Liver (tissue), 9 donors: ENCODE data around the gene CSMD2. TPM values are rescaled to one million over a fixed set of nuclear protein-coding genes. Genes with fewer than 3 reads are reported as not detected.

ENCODE experiments used
- DNase-seq: peaks from one replicate; pipeline ENCODE4 v3.0.0-alpha.2; 2017; ENCODE audit warnings: low spot score
- H3K27ac ChIP-seq, 2 donors: one replicate each; pipeline ENCODE4 v1.7.0; 2013; ENCODE audit warnings: inconsistent platforms in 2 of 2, low read length in 2 of 2, control low read depth in 1 of 2, low read depth in 1 of 2, mild to moderate bottlenecking in 1 of 2
- H3K27me3 ChIP-seq, 4 donors: one replicate each; pipeline versions ENCODE4 v1.6.1 to v1.7.0; 2013; ENCODE audit warnings: low read length in 3 of 4, inconsistent platforms in 1 of 4, mild to moderate bottlenecking in 1 of 4, moderate library complexity in 1 of 4; ENCODE audit not compliant: control insufficient read depth in 4 of 4, insufficient read depth in 4 of 4
- H3K36me3 ChIP-seq, 4 donors: one replicate each; pipeline versions ENCODE4 v1.6.1 to v1.7.0; 2013; ENCODE audit warnings: low read length in 3 of 4, mild to moderate bottlenecking in 3 of 4, low read depth in 1 of 4, moderate library complexity in 1 of 4; ENCODE audit not compliant: control insufficient read depth in 4 of 4, insufficient read depth in 3 of 4
- H3K4me1 ChIP-seq, 4 donors: one replicate each; pipeline versions ENCODE4 v1.6.1 to v1.7.0; 2013; ENCODE audit warnings: low read length in 3 of 4, mild to moderate bottlenecking in 3 of 4, moderate library complexity in 1 of 4; ENCODE audit not compliant: control insufficient read depth in 4 of 4, insufficient read depth in 4 of 4
- H3K4me3 ChIP-seq, 3 donors: one replicate each; pipeline versions ENCODE4 v1.6.1 to v1.7.0; 2013; ENCODE audit warnings: low read length in 3 of 3, control low read depth in 1 of 3, low read depth in 1 of 3, mild to moderate bottlenecking in 1 of 3
- H3K9ac ChIP-seq, 2 donors: one replicate each; pipeline ENCODE4 v1.7.0; 2013; ENCODE audit warnings: low read length in 2 of 2, mild to moderate bottlenecking in 2 of 2, moderate library complexity in 2 of 2, control low read depth in 1 of 2, low read depth in 1 of 2
- H3K9me3 ChIP-seq, 4 donors: one replicate each; pipeline versions ENCODE4 v1.6.1 to v1.7.0; 2013; ENCODE audit warnings: low read length in 3 of 4; ENCODE audit not compliant: control insufficient read depth in 4 of 4
- EGR1 ChIP-seq, 2 donors: IDR thresholded peaks; 2 replicates each; pipeline ENCODE4 v1.6.1; 2016 to 2018; ENCODE audit warnings: antibody characterized with exemption in 2 of 2, low read depth in 2 of 2
- FOXA1 ChIP-seq: IDR thresholded peaks from 2 replicates; pipeline ENCODE4 v1.6.1; 2016; ENCODE audit warnings: antibody characterized with exemption
- FOXA2 ChIP-seq: IDR thresholded peaks from 2 replicates; pipeline ENCODE4 v1.6.1; 2016; ENCODE audit warnings: antibody characterized with exemption
- GABPA ChIP-seq, 2 donors: IDR thresholded peaks in 1 of 2; conservative IDR thresholded peaks in 1 of 2; 2 replicates each; pipeline ENCODE4 v1.6.1; 2016; ENCODE audit warnings: antibody characterized with exemption in 2 of 2, mild to moderate bottlenecking in 1 of 2, moderate library complexity in 1 of 2
- HNF4A ChIP-seq, 2 donors: conservative IDR thresholded peaks; 2 replicates each; pipeline ENCODE4 v1.6.1; 2016; ENCODE audit warnings: antibody characterized with exemption in 2 of 2, mild to moderate bottlenecking in 2 of 2
- HNF4G ChIP-seq: IDR thresholded peaks from 2 replicates; pipeline ENCODE4 v1.6.1; 2016; ENCODE audit warnings: antibody characterized with exemption
- JUND ChIP-seq, 2 donors: IDR thresholded peaks; 2 replicates each; pipeline ENCODE4 v1.6.1; 2016; ENCODE audit warnings: antibody characterized with exemption in 2 of 2
- NR2F2 ChIP-seq: IDR thresholded peaks from 2 replicates; pipeline ENCODE4 v1.6.1; 2016; ENCODE audit warnings: antibody characterized with exemption
- RAD21 ChIP-seq, 2 donors: IDR thresholded peaks; 2 replicates each; pipeline ENCODE4 v1.6.1; 2016; ENCODE audit warnings: antibody characterized with exemption in 2 of 2, mild to moderate bottlenecking in 2 of 2
- RXRA ChIP-seq, 2 donors: IDR thresholded peaks; 2 replicates each; pipeline ENCODE4 v1.6.1; 2017 to 2018; ENCODE audit warnings: antibody characterized with exemption in 2 of 2, mild to moderate bottlenecking in 1 of 2
- SP1 ChIP-seq: IDR thresholded peaks from 2 replicates; pipeline ENCODE4 v1.6.1; 2018; ENCODE audit warnings: antibody characterized with exemption, mild to moderate bottlenecking
- TAF1 ChIP-seq: conservative IDR thresholded peaks from 2 replicates; pipeline ENCODE4 v1.6.1; 2016; ENCODE audit warnings: antibody characterized with exemption, mild to moderate bottlenecking
- YY1 ChIP-seq: IDR thresholded peaks from 2 replicates; pipeline ENCODE4 v1.6.1; 2016; ENCODE audit warnings: antibody characterized with exemption, mild to moderate bottlenecking
- WGBS: extraction: QIAGEN DNeasy Blood & Tissue Kit; methylation state at CpG from one replicate; pipeline ENCODE4 v1.1.7; 2013; 5-methylcytosine and 5-hydroxymethylcytosine counted together
- polyA plus RNA-seq, 2 donors: library from polyadenylated mRNA; stranded (reverse) in 1 of 2; unstranded in 1 of 2; fragments of 200-250 nt in 1 of 2; fragments of >200 nt in 1 of 2; fragmentation: Nextera tagmentation in 1 of 2; extraction: Ambion mirVana in 1 of 2; gene quantifications; one replicate each; pipeline versions ENCODE4 v1.2.1 to v1.2.3, GENCODE V29; 2013 to 2015
- total RNA-seq, 2 donors: library from RNA; depleted of rRNA; stranded (reverse); fragments of >200 nt; gene quantifications; one replicate each; pipeline ENCODE4 v1.2.3, GENCODE V29; 2014
- TF ChIP-seq, protein P1 (sequence below): IDR thresholded peaks from 2 replicates; pipeline ENCODE4 v1.6.1; 2016; ENCODE audit warnings: antibody characterized with exemption, mild to moderate bottlenecking
- TF ChIP-seq, protein P2 (sequence below): IDR thresholded peaks from 2 replicates; pipeline ENCODE4 v1.6.1; 2016; ENCODE audit warnings: antibody characterized with exemption
- TF ChIP-seq, protein P3 (sequence below): fragments of 150-350 bp; IDR thresholded peaks from 2 replicates; pipeline ENCODE4 v1.5.1; 2017; ENCODE audit warnings: improper control_type of control experiment, low read depth, low read length; ENCODE audit not compliant: missing input control
- TF ChIP-seq, protein P4 (sequence below): IDR thresholded peaks from 2 replicates; pipeline ENCODE4 v1.6.1; 2016; ENCODE audit warnings: antibody characterized with exemption
- TF ChIP-seq, protein P5 (sequence below): IDR thresholded peaks from 2 replicates; pipeline ENCODE4 v1.6.1; 2016; ENCODE audit warnings: antibody characterized with exemption
- donor health status: healthy.
- donor health status: healthy.
- donor health status: healthy.
- donor health status: healthy.
- donor health status: healthy.

CSMD2 gene
- total and polyA plus RNA-seq, 4 donors, result 0.08 to 0.09 TPM; not detected in 2

DNA sequence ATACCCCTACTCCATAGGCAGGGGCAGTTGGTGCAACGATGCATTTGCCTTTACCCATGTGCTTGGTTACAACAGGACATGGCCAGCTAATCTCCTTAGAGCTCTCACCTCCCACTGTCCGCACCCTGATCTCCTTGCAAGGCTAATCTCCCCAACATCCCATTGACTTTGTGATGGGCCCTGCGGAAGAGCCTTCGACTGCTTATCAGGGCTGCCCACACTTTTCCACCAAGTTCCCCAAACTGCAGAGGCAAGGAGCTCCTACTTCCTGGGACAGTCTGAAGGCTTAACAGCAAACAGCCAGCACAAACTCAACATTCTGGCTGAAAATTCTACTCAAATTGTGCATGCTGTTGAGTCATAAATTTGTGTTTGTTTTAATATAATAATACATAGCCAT, 47.6 kb upstream of the CSMD2 start:
- DNase-seq, result no peak
- Histone ChIP-seq H3K27me3 (peaks cover 0 to 3% (median 0%) of the 10 kb centered on the region in 4 donors), H3K36me3 (no peaks in the 10 kb centered on the region), H3K9me3 (no peaks in the 10 kb centered on the region), H3K4me1 (no peaks in the 10 kb centered on the region), H3K9ac (no peak overlapping the region), H3K27ac (no peak overlapping the region), H3K4me3 (no peak overlapping the region)
- no peak for TF ChIP-seq HNF4G
- TF ChIP-seq, protein P1, sequence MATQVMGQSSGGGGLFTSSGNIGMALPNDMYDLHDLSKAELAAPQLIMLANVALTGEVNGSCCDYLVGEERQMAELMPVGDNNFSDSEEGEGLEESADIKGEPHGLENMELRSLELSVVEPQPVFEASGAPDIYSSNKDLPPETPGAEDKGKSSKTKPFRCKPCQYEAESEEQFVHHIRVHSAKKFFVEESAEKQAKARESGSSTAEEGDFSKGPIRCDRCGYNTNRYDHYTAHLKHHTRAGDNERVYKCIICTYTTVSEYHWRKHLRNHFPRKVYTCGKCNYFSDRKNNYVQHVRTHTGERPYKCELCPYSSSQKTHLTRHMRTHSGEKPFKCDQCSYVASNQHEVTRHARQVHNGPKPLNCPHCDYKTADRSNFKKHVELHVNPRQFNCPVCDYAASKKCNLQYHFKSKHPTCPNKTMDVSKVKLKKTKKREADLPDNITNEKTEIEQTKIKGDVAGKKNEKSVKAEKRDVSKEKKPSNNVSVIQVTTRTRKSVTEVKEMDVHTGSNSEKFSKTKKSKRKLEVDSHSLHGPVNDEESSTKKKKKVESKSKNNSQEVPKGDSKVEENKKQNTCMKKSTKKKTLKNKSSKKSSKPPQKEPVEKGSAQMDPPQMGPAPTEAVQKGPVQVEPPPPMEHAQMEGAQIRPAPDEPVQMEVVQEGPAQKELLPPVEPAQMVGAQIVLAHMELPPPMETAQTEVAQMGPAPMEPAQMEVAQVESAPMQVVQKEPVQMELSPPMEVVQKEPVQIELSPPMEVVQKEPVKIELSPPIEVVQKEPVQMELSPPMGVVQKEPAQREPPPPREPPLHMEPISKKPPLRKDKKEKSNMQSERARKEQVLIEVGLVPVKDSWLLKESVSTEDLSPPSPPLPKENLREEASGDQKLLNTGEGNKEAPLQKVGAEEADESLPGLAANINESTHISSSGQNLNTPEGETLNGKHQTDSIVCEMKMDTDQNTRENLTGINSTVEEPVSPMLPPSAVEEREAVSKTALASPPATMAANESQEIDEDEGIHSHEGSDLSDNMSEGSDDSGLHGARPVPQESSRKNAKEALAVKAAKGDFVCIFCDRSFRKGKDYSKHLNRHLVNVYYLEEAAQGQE, result no peak
- TF ChIP-seq NR2F2, result no peak
- TF ChIP-seq RXRA (IDR thresholded peaks at IDR 0.05), result no peak
- no peak for TF ChIP-seq JUND (IDR thresholded peaks at IDR 0.05)
- TF ChIP-seq, protein P2, sequence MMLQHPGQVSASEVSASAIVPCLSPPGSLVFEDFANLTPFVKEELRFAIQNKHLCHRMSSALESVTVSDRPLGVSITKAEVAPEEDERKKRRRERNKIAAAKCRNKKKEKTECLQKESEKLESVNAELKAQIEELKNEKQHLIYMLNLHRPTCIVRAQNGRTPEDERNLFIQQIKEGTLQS, result no peak
- TF ChIP-seq EGR1 (IDR thresholded peaks at IDR 0.05; ENCODE audit: low read depth in 2 of 2), result no peak
- TF ChIP-seq, protein P3, sequence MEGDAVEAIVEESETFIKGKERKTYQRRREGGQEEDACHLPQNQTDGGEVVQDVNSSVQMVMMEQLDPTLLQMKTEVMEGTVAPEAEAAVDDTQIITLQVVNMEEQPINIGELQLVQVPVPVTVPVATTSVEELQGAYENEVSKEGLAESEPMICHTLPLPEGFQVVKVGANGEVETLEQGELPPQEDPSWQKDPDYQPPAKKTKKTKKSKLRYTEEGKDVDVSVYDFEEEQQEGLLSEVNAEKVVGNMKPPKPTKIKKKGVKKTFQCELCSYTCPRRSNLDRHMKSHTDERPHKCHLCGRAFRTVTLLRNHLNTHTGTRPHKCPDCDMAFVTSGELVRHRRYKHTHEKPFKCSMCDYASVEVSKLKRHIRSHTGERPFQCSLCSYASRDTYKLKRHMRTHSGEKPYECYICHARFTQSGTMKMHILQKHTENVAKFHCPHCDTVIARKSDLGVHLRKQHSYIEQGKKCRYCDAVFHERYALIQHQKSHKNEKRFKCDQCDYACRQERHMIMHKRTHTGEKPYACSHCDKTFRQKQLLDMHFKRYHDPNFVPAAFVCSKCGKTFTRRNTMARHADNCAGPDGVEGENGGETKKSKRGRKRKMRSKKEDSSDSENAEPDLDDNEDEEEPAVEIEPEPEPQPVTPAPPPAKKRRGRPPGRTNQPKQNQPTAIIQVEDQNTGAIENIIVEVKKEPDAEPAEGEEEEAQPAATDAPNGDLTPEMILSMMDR, result no peak
- TF ChIP-seq, protein P4, sequence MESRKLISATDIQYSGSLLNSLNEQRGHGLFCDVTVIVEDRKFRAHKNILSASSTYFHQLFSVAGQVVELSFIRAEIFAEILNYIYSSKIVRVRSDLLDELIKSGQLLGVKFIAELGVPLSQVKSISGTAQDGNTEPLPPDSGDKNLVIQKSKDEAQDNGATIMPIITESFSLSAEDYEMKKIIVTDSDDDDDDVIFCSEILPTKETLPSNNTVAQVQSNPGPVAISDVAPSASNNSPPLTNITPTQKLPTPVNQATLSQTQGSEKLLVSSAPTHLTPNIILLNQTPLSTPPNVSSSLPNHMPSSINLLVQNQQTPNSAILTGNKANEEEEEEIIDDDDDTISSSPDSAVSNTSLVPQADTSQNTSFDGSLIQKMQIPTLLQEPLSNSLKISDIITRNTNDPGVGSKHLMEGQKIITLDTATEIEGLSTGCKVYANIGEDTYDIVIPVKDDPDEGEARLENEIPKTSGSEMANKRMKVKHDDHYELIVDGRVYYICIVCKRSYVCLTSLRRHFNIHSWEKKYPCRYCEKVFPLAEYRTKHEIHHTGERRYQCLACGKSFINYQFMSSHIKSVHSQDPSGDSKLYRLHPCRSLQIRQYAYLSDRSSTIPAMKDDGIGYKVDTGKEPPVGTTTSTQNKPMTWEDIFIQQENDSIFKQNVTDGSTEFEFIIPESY, result no peak
- TF ChIP-seq YY1, result no peak
- TF ChIP-seq FOXA2, result no peak
- no peak for TF ChIP-seq SP1
- TF ChIP-seq RAD21 (IDR thresholded peaks at IDR 0.05), result no peak
- no peak for TF ChIP-seq HNF4A (conservative IDR thresholded peaks at IDR 0.05)
- TF ChIP-seq, protein P5, sequence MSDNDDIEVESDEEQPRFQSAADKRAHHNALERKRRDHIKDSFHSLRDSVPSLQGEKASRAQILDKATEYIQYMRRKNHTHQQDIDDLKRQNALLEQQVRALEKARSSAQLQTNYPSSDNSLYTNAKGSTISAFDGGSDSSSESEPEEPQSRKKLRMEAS, result no peak
- TF ChIP-seq GABPA (IDR thresholded peaks at IDR 0.05 in 1 of 2, conservative IDR thresholded peaks at IDR 0.05 in 1 of 2), result no peak
- TF ChIP-seq TAF1, result no peak
- 87% methylated on average over 4 of the region's 4 CpGs for WGBS

DNA sequence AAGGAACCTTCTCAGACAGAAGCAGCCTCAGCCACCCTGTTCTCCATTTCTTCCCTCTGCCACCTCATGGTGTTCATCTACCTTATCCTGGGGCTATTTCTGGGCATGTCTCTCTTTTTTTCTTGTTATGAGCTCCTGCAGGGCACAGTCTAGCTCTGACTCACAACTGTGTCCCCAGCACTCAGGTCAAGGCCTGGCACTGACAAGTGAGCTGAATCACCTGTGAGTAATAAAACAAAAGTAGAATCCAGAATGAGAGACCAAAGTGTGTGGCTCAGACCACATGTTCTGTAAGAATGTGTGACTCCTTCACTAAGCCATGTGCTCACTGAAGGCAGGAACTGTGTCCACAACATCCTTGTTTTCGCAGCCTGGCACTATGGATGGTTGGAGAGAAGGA, 34.9 kb upstream of the CSMD2 start:
- DNase-seq, result no peak
- Histone ChIP-seq H3K9me3 (no peaks in the 10 kb centered on the region), H3K27ac (no peak overlapping the region), H3K4me1 (no peaks in the 10 kb centered on the region), H3K36me3 (no peaks in the 10 kb centered on the region), H3K27me3 (no peaks in the 10 kb centered on the region), H3K9ac (no peak overlapping the region), H3K4me3 (no peak overlapping the region)
- WGBS, result 86% methylated on average over 1 of the region's 1 CpG
- TF ChIP-seq HNF4G, result no peak
- TF ChIP-seq EGR1 (IDR thresholded peaks at IDR 0.05; ENCODE audit: low read depth in 2 of 2), result no peak
- no peak for TF ChIP-seq TAF1
- no peak for TF ChIP-seq HNF4A (conservative IDR thresholded peaks at IDR 0.05)
- no peak for TF ChIP-seq RAD21 (IDR thresholded peaks at IDR 0.05)
- TF ChIP-seq, protein P3, result no peak
- TF ChIP-seq GABPA (IDR thresholded peaks at IDR 0.05 in 1 of 2, conservative IDR thresholded peaks at IDR 0.05 in 1 of 2), result no peak
- TF ChIP-seq, protein P2, result no peak
- no peak for TF ChIP-seq FOXA1
- TF ChIP-seq SP1, result no peak
- TF ChIP-seq, protein P1, result no peak
- no peak for TF ChIP-seq NR2F2
